Adrenal gland (tissue), 12 donors: ENCODE measurements around the gene HCFC1. TPM values are rescaled to one million over a fixed set of nuclear protein-coding genes. Genes with fewer than 3 reads are reported as not detected.

ENCODE experiments used
- DNase-seq, 7 donors: peaks; one replicate each; pipeline ENCODE4 v3.0.0-alpha.2; 2019 to 2020
- H3K27ac ChIP-seq, 5 donors: fragments of 200-600 bp; sonication (generic) in 4 of 5; 1 replicate in 3 of 5; 2 replicates in 2 of 5; pipeline versions ENCODE4 v1.5.1 to v1.8.0; 2016 to 2020; ENCODE audit warnings: mild to moderate bottlenecking in 1 of 5
- H3K27me3 ChIP-seq: fragments of 200-600 bp; 2 replicates; pipeline ENCODE4 v1.8.0; 2021
- H3K36me3 ChIP-seq, 2 donors: fragments of 200-600 bp; replicated peaks in 1 of 2; 1 replicate in 1 of 2; 2 replicates in 1 of 2; pipeline versions ENCODE4 v1.5.1 to v1.8.0; 2018 to 2022
- H3K4me1 ChIP-seq, 2 donors: fragments of 200-600 bp; replicated peaks in 1 of 2; 1 replicate in 1 of 2; 2 replicates in 1 of 2; pipeline versions ENCODE4 v1.5.1 to v1.8.0; 2018 to 2021
- H3K4me3 ChIP-seq, 4 donors: fragments of 200-600 bp; sonication (generic) in 3 of 4; one replicate each; pipeline ENCODE4 v1.5.1; 2016 to 2018
- H3K9me3 ChIP-seq, 3 donors: fragments of 200-600 bp; sonication (generic) in 1 of 3; replicated peaks in 1 of 3; 1 replicate in 2 of 3; 2 replicates in 1 of 3; pipeline versions ENCODE4 v1.5.1 to v1.8.0; 2016 to 2021
- CTCF ChIP-seq, 6 experiments: fragments of 450-650 bp in 4 of 6; fragments of 200-600 bp in 2 of 6; sonication (generic) in 1 of 6; IDR thresholded peaks; 1 replicate in 5 of 6; 2 replicates in 1 of 6; pipeline versions ENCODE4 v1.5.1 to v1.8.0; 2016 to 2021; ENCODE audit warnings: antibody characterized with exemption in 6 of 6, mild to moderate bottlenecking in 2 of 6, moderate library complexity in 1 of 6
- POLR2A ChIP-seq, 2 donors: fragments of 450-650 bp; IDR thresholded peaks; one replicate each; pipeline ENCODE4 v1.6.1; 2017; ENCODE audit warnings: antibody characterized with exemption in 2 of 2, mild to moderate bottlenecking in 2 of 2, moderate library complexity in 1 of 2
- WGBS, 4 donors: extraction: QIAGEN DNeasy Blood & Tissue Kit in 2 of 4; methylation state at CpG; one replicate each; pipeline versions ENCODE4 v1.1.5 to v1.1.7; 2013 to 2017; 5-methylcytosine and 5-hydroxymethylcytosine counted together
- intact Hi-C, 2 donors: fragments of 100-400 bp; cut with DNase I; formaldehyde crosslinking; loops; one replicate each; pipeline versions ENCODE4 v1.14.1 to v1.15.0; 2022 to 2023
- polyA plus RNA-seq, 3 donors: library from polyadenylated mRNA; stranded (reverse); fragments of 200-250 nt in 2 of 3; fragments of 350-450 nt in 1 of 3; fragmentation: Illumina TruSeq in 1 of 3; extraction: RNeasy Lipid Tissue Mini Kit (QIAGEN cat#74804) in 1 of 3; gene quantifications; one replicate each; pipeline ENCODE4 v1.2.3, GENCODE V29; 2013 to 2014
- total RNA-seq, 9 donors: library from RNA; depleted of rRNA in 4 of 9; stranded (reverse); fragments of >200 nt in 4 of 9; fragments of 120-200 nt in 1 of 9; fragmentation: NEBNext Ultra II Directional in 1 of 9; extraction: Animal tissue kit (Norgen Biotek cat#: 25700) in 1 of 9; gene quantifications; one replicate each; pipeline versions ENCODE4 v1.1.0 to v1.2.4, GENCODE V29; 2013 to 2023
- donor health status: healthy with polysubstance abuse.
- donor health status: Bipolar disorder and iron deficiency.
- donor health status: DM: yes; HTN: yes; CAD: no.
- donor health status: DM: no; HTN: no; CAD: no.
- donor health status: DM: no; HTN: no; CAD: no.
- donor health status: DM: yes; HTN: yes; CAD: no.

HCFC1 gene
- total and polyA plus RNA-seq, 12 donors = 9.2 to 77.1 (median 54.0) TPM

DNA sequence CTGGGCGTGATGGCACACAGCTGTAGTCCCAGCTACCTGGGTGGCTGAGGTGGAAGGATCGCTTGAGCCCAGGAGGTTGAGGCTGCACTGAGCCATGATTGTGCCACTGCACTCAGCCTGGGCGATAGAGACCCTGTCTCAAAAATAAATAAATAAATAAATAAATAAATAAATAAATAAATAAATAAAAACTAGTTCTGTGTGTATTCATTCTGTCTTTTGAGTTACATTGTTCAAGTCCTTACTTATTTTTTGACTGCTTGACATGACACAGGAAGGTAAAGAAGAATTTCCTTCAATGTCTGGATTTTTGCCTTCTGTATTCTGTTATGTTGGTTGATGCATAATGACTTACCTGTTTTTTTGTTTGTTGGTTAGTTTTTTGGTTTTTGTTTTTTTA lies 34.6 kb downstream of the HCFC1 start:
- WGBS, 4 donors = 92 to 97% (median 95%) methylated on average over 3 of the region's 3 CpGs
- Histone ChIP-seq H3K4me3 (no peak overlapping the region), H3K27me3 (no peaks in the 10 kb centered on the region), H3K4me1 (peaks cover 7 to 18% of the 10 kb centered on the region in 2 donors), H3K36me3 (peaks cover 0 to under 1% of the 10 kb centered on the region in 2 donors), H3K9me3 (no peaks in the 10 kb centered on the region), H3K27ac (no peak overlapping the region)
- DNase-seq = no peak
- TF ChIP-seq CTCF (IDR thresholded peaks at IDR 0.05) (no peak), POLR2A (IDR thresholded peaks at IDR 0.05) (no peak)
- intact Hi-C loops = no loop called here

DNA sequence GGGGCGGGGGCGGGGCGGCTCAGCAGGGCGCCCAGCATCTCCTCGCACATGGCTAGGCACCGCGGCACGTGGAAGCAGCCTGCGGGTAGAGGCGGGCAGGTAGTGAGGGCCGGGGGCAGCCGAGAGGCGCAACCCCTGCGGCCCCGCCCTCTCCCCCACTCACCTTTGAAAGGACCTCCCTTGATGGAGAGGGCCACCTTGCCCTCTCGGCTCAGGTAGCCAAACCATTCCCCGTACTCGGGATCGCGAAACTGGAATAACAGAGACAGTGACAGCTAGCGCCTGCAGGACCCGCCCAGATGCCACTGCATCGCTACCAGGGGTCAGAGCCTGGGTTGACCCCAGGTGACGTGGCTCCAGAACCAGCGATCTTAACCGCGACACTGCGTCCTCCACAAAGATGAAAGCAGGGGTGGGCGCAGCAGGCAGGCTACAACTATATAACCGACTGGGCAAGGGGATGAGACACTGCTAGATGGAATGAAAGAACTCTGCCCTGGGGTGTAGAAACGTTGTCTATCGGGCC lies 36.2 kb downstream of the HCFC1 start:
- peak overlapping the region in 1 of 5 donors; percentile 86 for H3K27ac ChIP-seq
- H3K4me1 ChIP-seq = peaks cover 7 to 15% of the 10 kb centered on the region in 2 donors
- no peaks in the 10 kb centered on the region for H3K27me3 ChIP-seq
- WGBS, 4 donors = 11 to 23% (median 17%) methylated on average over 9 to 30 of the region's 32 CpGs
- H3K4me3 ChIP-seq = peak overlapping the region in 1 of 4 donors; percentile 95
- peaks cover 0 to 17% of the 10 kb centered on the region in 2 donors for H3K36me3 ChIP-seq
- H3K9me3 ChIP-seq = no peaks in the 10 kb centered on the region
- DNase-seq = no peak
- TF ChIP-seq POLR2A (IDR thresholded peaks at IDR 0.05) = no peak
- TF ChIP-seq CTCF (IDR thresholded peaks at IDR 0.05) = no peak
- intact Hi-C loops = no loop called here

DNA sequence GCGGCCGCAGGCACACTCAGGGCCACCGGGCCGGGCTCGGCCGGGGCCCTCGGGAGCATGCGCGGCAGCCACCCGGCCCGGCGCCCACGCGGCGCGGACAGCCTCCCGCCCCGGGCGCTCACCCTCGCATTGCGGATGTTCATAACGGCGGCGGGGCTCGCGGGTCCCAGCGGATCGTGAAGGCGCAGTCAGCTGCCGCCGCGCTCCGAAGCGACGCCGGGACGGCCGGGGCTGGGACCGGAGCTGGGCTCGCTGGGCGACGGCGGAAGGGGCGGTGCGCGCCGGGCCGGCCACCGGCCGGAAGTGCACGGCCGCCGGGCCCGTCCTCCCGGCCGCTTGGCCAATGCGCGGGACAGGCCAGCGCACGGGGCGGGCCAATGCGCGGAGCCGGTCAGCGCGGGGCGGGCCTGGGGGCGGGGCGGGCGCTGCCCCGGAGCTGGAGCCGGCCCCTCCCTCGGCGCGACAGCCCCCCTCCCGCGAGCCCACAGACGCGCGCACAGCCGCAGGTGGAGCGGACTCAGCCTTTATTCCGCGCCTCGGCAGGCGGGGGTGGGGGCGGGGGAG lies 36.8 kb downstream of the HCFC1 start, which contains the start of gene NAA10:
Gene NAA10, minus strand, starts transcription at position 276 of the 564 bp plus-strand sequence. Its CDS starts 133 bp downstream, at position 143.
- peak; percentile 25 to 50 for TF ChIP-seq POLR2A (IDR thresholded peaks at IDR 0.05)
- TF ChIP-seq CTCF (IDR thresholded peaks at IDR 0.05) = no peak
- Histone ChIP-seq H3K4me1 (peaks cover 7 to 14% of the 10 kb centered on the region in 2 donors), H3K36me3 (peaks cover 0 to 22% of the 10 kb centered on the region in 2 donors), H3K27me3 (no peaks in the 10 kb centered on the region), H3K27ac (peak within 1 kb of the TSS in 3 of 5 donors; percentile 26 to 86 (median 48)), H3K9me3 (no peaks in the 10 kb centered on the region), H3K4me3 (peak within 1 kb of the TSS in 2 of 4 donors; percentile 22 to 95)
- intact Hi-C loops = no loop called here
- DNase-seq = peak; percentile 58 to 79 (median 70)
- 0 to 22% (median 9%) methylated on average over 27 to 59 of the region's 87 CpGs; no CpG with 5 or more reads in 1 of the 4 donors for WGBS, 4 donors

DNA sequence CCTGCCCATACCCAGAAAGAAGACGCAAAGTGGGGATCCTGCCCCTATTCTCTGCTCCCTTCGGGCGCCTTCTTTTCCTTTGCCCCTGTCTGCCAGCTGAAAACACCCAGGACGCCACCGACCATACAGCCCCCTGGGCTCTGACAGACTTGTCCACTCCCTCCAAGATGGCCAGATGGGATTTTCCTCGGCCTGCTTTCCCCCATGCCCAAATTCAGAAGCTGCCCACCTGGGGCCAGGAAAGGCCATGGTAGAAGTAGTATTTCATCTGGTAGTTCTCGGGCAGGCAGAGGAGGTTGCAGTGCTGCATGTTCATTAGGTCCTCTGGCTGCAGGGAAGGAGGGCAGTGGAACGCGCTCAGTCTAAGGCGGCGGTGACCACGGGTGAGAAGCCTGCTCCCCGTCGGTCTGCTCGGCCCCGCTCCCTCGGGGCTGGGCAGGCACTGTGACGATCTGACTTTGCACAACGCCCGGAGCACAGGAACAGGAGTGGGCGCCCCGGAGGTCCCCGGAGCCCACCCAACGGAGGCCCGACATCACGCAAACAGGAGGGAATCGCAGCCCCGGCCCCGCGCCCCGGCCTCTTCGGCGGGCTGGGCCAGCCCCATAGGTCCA lies 37.4 kb downstream of the HCFC1 start:
- TF ChIP-seq CTCF (IDR thresholded peaks at IDR 0.05) = no peak
- TF ChIP-seq POLR2A (IDR thresholded peaks at IDR 0.05) = no peak
- peak overlapping the region in 3 of 5 donors; percentile 26 to 86 (median 48) for H3K27ac ChIP-seq
- peaks cover 0 to 22% of the 10 kb centered on the region in 2 donors for H3K36me3 ChIP-seq
- peaks cover 7 to 20% of the 10 kb centered on the region in 2 donors for H3K4me1 ChIP-seq
- intact Hi-C loops = no loop called here
- H3K9me3 ChIP-seq = no peaks in the 10 kb centered on the region
- no peak for DNase-seq
- peak overlapping the region in 2 of 4 donors; percentile 22 to 95 for H3K4me3 ChIP-seq
- WGBS, 4 donors = 1 to 42% (median 10%) methylated on average over 4 to 33 of the region's 33 CpGs
- no peaks in the 10 kb centered on the region for H3K27me3 ChIP-seq
